Renal cortical epithelial cell (primary cell): ENCODE measurements around the gene TNRC6A. TPM values are rescaled to one million over a fixed set of nuclear protein-coding genes. Genes with fewer than 3 reads are reported as not detected.

Experiments
- total RNA-seq: library from RNA; depleted of rRNA; stranded (reverse); fragments of >200 nt; gene quantifications from 2 replicates; pipeline ENCODE4 v1.2.3, GENCODE V29; 2014

The TNRC6A gene
- total RNA-seq, 1 donor from 2014 or later = 34.1 TPM

Other genes starting within 250 kb of the TNRC6A start
- 7.5 and 35.2 TPM in 2 replicates for gene RBBP6, start 190.1 kb upstream of the TNRC6A start, total RNA-seq
- not detected in 2 replicates for gene SLC5A11, start 116.3 kb downstream of the TNRC6A start, total RNA-seq